Measurements from ENCODE around the gene TMEM62. TPM values are rescaled to one million over a fixed set of nuclear protein-coding genes. Genes with fewer than 3 reads are reported as not detected.
"Not testable (repeated sequence)": the region's sequence is repeated elsewhere in the genome, so short reads cannot be mapped to it uniquely, and the experiment has no call there.

TMEM62 gene
- total RNA-seq, 2 experiments from 2014 or later = 11.3 to 12.7 TPM

DNA sequence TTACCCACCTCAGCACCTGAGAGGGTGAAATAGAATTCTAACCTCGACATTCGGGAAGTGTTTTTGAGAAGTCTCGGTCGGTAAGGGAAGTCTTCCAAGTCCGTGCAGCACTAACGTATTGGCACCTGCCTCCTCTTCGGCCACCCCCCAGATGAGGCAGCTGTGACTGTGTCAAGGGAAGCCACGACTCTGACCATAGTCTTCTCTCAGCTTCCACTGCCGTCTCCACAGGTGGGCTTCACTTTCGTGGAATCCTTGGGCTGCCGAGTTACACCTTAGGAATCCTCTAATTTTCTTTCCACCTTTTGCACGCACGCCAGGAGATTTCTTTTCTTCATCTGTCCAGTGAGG is 52.6 kb downstream of the TMEM62 start:
- Mint-ChIP-seq H3K27me3 (no peaks in the 10 kb centered on the region), H3K9me3 (no peaks in the 10 kb centered on the region), H3K4me1 (ENCODE audit: low read depth) (peaks cover 24% of the 10 kb centered on the region), H3K36me3 (peaks cover 12% of the 10 kb centered on the region), H3K4me3 (peak overlapping the region; percentile 91), H3K27ac (peak overlapping the region; percentile 86)
- DNase-seq = no peak
- intact Hi-C loops (cut with micrococcal nuclease) = loop anchor here (5.0 to 10.0 kb wide), 2 partner anchors 54 to 611 kb away; partner anchors contain the start of genes STARD9 and TMEM62
- ChIA-PET CTCF (interaction anchor here (0.9 to 2.2 kb wide), 6 partner anchors 11 to 173 kb away, joined by 3 to 14 read pairs (median 4); no protein-coding TSS in a partner anchor), POLR2A (interaction anchor here (0.6 to 1.0 kb wide), 2 partner anchors 80 to 318 kb away, joined by 3 read pairs; partner anchors contain the start of gene UBR1)

DNA sequence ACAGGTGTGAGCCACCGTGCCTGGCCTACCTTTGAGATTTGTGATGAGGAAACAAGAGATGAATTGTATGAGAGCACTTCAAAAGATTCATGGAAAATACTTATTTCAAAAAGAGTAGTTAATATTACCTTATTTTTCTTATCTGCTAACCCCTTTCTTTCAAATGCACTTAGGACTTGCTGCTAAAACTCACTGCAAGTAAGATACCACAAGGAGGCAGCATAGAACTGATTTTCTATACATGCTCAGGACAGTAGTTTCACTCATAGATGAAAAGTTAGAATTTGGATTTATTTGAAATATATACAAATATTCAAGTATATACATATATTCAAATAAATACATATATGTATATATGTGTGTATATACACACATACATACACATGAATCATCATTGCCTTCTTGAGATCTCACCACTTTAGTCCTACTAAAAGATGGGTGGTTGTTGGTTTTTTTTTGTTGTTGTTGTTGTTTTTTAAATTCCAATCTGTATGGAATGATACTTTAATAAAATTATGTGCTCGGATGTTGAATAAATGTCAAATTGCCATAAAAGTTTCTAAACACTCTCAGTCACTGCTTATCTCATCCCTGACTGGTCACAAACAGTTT is 54.3 kb downstream of the TMEM62 start:
- Mint-ChIP-seq H3K27me3 (no peaks in the 10 kb centered on the region), H3K4me1 (ENCODE audit: low read depth) (peaks cover 21% of the 10 kb centered on the region), H3K36me3 (peaks cover 16% of the 10 kb centered on the region), H3K9me3 (no peaks in the 10 kb centered on the region), H3K27ac (no peak overlapping the region), H3K4me3 (no peak overlapping the region)
- no peak for DNase-seq
- intact Hi-C loops (cut with micrococcal nuclease) = loop anchor here (1.0 to 10.0 kb wide), 3 partner anchors 55 to 613 kb away; partner anchors contain the start of genes STARD9 and TMEM62
- POLR2A ChIA-PET = no interaction called here
- CTCF ChIA-PET = interaction anchor here (1.0 to 2.2 kb wide), 2 partner anchors 17 to 37 kb away, joined by 4 to 14 read pairs; no protein-coding TSS in a partner anchor

DNA sequence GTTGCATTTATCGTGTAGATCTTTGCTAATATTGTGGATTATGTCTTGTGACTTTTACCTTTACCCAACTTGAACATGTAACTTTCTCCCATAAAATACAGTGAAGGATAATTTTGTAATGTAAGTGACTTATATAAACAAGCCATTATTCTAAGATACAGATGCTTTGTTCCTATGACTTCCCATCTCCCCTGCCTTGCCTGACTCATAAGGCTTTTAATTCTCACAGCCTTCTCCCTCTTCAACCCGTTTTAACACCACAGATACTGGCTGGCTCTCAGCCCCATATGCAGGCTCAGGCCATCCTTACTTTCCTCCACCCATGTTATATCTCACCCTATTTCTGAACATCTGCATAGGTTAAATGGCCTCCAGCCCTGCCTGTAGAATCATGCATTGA is 55.9 kb downstream of the TMEM62 start:
- Mint-ChIP-seq H3K4me1 (ENCODE audit: low read depth) (peaks cover 21% of the 10 kb centered on the region), H3K27me3 (no peaks in the 10 kb centered on the region), H3K27ac (no peak overlapping the region), H3K4me3 (no peak overlapping the region), H3K9me3 (no peaks in the 10 kb centered on the region), H3K36me3 (peaks cover 26% of the 10 kb centered on the region)
- no peak for DNase-seq
- intact Hi-C loops (cut with micrococcal nuclease) = loop anchor here (5.0 to 10.0 kb wide), 2 partner anchors 57 to 614 kb away; partner anchors contain the start of genes STARD9 and TMEM62
- ChIA-PET POLR2A (no interaction called here), CTCF (interaction anchor here (1.0 to 6.8 kb wide), 2 partner anchors 15 to 96 kb away, joined by 6 to 46 read pairs; no protein-coding TSS in a partner anchor)

DNA sequence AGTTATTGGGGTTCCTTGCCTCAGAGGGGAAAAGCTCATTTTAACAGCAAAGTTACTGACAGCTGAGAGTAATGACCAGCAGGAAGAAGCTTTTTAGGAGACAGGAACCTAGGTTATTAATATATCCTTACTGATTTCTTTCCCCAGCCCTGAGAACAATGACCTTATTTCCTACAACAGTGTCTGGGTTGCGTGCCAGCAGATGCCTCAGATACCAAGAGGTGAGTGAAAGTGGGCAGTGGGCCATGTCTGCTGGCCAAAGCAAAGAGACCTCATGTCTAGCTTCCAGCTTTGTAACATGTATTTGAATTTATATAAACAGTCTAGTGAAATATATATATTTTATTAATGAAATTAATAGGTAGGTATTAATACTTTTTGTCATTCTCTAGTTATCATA is 56.8 kb downstream of the TMEM62 start:
- CTCF ChIA-PET = interaction anchor here (0.9 to 6.8 kb wide), 3 partner anchors 14 to 35 kb away, joined by 3 to 46 read pairs (median 4); no protein-coding TSS in a partner anchor
- intact Hi-C loops (cut with micrococcal nuclease) = no loop called here
- DNase-seq = no peak
- Mint-ChIP-seq H3K9me3 (no peaks in the 10 kb centered on the region), H3K4me1 (ENCODE audit: low read depth) (peaks cover 18% of the 10 kb centered on the region), H3K27me3 (no peaks in the 10 kb centered on the region), H3K4me3 (no peak overlapping the region), H3K36me3 (peaks cover 31% of the 10 kb centered on the region), H3K27ac (no peak overlapping the region)
- POLR2A ChIA-PET = no interaction called here

DNA sequence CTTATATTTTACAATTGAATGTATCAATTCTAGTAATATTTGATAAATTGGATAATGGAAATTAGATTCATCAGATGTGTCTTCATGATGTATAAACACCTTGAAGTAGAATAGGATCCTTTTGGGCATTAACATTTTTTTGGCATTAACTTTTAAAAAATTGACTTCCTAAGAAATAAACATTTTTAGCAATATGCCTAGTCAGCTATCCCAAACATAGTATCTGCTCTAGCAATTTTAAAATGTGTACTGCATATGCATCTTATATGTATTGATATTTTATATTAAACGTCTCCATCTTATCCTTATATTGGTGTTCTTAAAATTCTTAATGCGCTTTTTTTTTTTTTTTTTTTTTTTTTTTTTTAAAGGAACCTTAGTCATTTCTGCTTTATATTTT is 60.3 kb downstream of the TMEM62 start:
- intact Hi-C loops (cut with micrococcal nuclease) = no loop called here
- Mint-ChIP-seq H3K27me3 (no peaks in the 10 kb centered on the region), H3K36me3 (peaks cover 52% of the 10 kb centered on the region)

DNA sequence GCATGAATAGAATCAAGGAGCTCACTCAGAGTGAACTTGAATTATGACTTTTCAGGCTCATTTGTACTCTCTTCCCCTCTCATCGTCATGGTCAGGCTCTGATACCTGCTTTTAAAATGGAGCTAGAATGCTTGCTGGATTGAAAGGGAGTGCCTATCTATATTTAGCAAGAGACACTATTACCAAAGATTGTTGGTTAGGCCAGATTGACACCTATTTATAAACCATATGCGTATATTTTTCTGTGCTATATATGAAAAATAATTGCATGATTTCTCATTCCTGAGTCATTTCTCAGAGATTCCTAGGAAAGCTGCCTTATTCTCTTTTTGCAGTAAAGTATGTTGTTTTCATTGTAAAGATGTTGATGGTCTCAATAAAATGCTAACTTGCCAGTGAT is 61.4 kb downstream of the TMEM62 start:
- intact Hi-C loops (cut with micrococcal nuclease) = no loop called here
- Mint-ChIP-seq H3K9me3 (peaks cover 7% of the 10 kb centered on the region), H3K4me3 (no peak overlapping the region), H3K27ac (no peak overlapping the region), H3K27me3 (no peaks in the 10 kb centered on the region), H3K36me3 (peaks cover 50% of the 10 kb centered on the region), H3K4me1 (ENCODE audit: low read depth) (peaks cover 1% of the 10 kb centered on the region)
- POLR2A ChIA-PET = no interaction called here
- CTCF ChIA-PET = interaction anchor here (2.4 to 6.8 kb wide), 2 partner anchors 9 to 91 kb away, joined by 8 to 46 read pairs; no protein-coding TSS in a partner anchor
- no peak for DNase-seq

More for the DNA sequence above, 60.3 kb downstream of the TMEM62 start:
- POLR2A ChIA-PET = no interaction called here
- Mint-ChIP-seq H3K27ac (no peak overlapping the region), H3K4me3 (no peak overlapping the region), H3K9me3 (peaks cover 7% of the 10 kb centered on the region), H3K4me1 (ENCODE audit: low read depth) (peaks cover under 1% of the 10 kb centered on the region)
- CTCF ChIA-PET = interaction anchor here (2.0 to 6.8 kb wide), 2 partner anchors 10 to 32 kb away, joined by 7 to 46 read pairs; no protein-coding TSS in a partner anchor
- DNase-seq = no peak

DNA sequence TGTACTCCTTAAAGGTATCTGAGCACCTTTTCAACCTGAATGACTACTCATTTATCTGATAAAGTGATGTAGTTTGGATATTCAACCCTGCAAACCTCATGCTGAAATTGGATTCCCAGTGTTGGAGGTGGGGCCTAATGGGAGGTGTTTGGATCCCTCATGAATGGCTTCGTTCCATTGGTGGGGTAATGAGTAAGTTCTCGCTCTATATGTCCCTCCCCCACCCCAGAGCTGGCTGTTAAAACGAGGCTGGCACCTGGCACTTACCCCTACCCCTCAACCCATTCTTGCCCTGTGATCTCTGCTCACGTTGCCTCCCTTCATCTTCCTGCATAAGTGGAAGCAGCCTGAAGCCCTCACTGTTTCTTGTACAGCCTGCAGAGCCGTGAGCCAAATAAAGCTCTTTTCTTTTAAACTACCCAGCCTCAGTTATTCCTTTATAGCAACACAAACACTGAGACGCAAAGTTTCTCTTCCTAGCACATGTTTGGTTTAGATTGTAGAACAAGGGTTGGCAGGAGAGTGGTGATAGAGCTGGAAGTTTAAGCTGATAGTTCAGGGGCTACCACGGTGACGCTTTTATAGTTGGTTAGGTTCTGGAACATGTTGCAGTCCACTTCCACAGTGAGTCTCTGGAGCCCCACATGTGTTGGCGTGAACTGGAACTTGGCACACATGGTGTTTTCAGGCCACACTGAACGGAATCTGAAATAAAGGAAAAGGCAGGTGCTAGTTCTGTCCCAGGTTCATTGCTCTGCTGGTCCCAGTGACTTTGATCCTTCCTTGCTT is 63.6 kb downstream of the TMEM62 start:
- peaks cover 7% of the 10 kb centered on the region for H3K9me3 Mint-ChIP-seq
- no peak for DNase-seq
- ChIA-PET POLR2A (no interaction called here), CTCF (interaction anchor here (1.0 to 1.5 kb wide), 2 partner anchors 11 to 28 kb away, joined by 3 read pairs; partner anchors contain the start of gene CCNDBP1)
- intact Hi-C loops (cut with micrococcal nuclease) = no loop called here
- no peaks in the 10 kb centered on the region for H3K27me3 Mint-ChIP-seq
- peaks cover 2% of the 10 kb centered on the region for H3K4me1 Mint-ChIP-seq (ENCODE audit: low read depth)
- H3K4me3 Mint-ChIP-seq = no peak overlapping the region
- H3K36me3 Mint-ChIP-seq = peaks cover 40% of the 10 kb centered on the region
- H3K27ac Mint-ChIP-seq = no peak overlapping the region

DNA sequence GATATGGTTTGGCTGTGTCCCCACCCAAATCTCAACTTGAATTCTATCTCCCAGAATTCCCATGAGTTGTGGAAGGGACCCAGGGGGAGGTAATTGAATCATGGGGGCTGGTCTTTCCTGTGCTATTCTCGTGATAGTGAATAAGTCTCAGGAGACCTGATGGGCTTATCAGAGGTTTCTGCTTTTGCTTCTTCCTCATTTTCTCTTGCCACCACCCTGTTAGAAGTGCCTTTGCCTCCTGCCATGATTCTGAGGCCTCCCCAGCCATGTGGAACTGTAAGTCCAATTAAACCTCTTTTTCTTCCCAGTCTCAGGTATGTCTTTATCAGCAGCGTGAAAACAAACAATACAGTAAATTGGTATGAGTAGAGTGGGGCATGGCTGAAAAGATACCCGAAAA is 64.4 kb downstream of the TMEM62 start:
- H3K27ac Mint-ChIP-seq; H3K9me3 Mint-ChIP-seq; POLR2A ChIA-PET; DNase-seq; H3K4me1 Mint-ChIP-seq (ENCODE audit: low read depth); H3K4me3 Mint-ChIP-seq; H3K27me3 Mint-ChIP-seq; intact Hi-C loops (cut with micrococcal nuclease): not testable (repeated sequence)
- peaks cover 35% of the 10 kb centered on the region for H3K36me3 Mint-ChIP-seq
- CTCF ChIA-PET = interaction anchor here (1.0 kb wide), 1 partner anchor 27 kb away, joined by 3 read pairs; no protein-coding TSS in a partner anchor

DNA sequence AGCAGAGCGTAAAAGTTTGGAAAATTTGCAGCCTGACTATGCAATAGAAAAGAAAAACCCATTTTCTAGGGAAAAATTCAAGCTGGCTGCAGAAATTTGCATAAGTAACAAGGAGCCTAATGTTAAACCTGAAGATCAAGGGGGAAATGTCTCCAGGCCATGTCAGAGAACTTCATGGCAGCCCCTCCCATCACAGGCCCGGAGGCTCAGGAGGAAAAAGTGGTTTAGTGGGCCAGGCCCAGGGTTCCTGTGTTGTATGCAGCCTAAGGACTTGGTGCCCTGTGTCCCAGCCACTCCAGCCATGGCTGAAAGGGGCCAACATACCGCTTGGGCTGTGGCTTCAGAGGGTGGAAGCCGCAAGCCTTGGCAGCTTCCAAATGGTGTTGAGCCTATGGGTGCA is 65.2 kb downstream of the TMEM62 start:
- intact Hi-C loops (cut with micrococcal nuclease); POLR2A ChIA-PET: not testable (repeated sequence)

DNA sequence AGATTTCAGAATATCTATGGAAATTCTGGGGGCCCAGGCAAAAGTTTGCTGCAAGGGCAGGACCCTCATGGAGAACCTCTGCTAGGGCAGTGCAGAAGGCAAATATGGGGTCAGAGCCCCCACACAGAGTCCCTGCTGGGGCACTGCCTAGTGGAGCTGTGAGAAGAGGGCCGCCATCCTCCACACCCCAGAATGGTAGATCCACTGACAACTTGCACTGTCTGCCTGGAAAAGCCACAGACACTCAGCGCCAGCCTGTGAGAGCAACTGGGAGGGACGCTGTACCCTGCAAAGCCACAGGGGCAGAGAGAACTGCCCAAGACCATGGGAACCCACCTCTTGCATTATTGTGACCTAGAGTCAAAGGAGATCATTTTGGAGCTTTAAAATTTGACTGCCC is 65.6 kb downstream of the TMEM62 start:
- intact Hi-C loops (cut with micrococcal nuclease) = no loop called here
- ChIA-PET POLR2A (no interaction called here), CTCF (interaction anchor here (1.7 kb wide), 1 partner anchor 86 kb away, joined by 4 read pairs; no protein-coding TSS in a partner anchor)
- Mint-ChIP-seq H3K27ac (no peak overlapping the region), H3K27me3 (no peaks in the 10 kb centered on the region), H3K4me3 (no peak overlapping the region), H3K36me3 (peaks cover 28% of the 10 kb centered on the region), H3K4me1 (ENCODE audit: low read depth) (peaks cover 2% of the 10 kb centered on the region), H3K9me3 (peaks cover 7% of the 10 kb centered on the region)
- DNase-seq = no peak

More for the DNA sequence above, 65.2 kb downstream of the TMEM62 start:
- DNase-seq; H3K9me3 Mint-ChIP-seq; H3K4me3 Mint-ChIP-seq; H3K27ac Mint-ChIP-seq; CTCF ChIA-PET; H3K27me3 Mint-ChIP-seq; H3K4me1 Mint-ChIP-seq (ENCODE audit: low read depth): not testable (repeated sequence)
- H3K36me3 Mint-ChIP-seq = peaks cover 28% of the 10 kb centered on the region

DNA sequence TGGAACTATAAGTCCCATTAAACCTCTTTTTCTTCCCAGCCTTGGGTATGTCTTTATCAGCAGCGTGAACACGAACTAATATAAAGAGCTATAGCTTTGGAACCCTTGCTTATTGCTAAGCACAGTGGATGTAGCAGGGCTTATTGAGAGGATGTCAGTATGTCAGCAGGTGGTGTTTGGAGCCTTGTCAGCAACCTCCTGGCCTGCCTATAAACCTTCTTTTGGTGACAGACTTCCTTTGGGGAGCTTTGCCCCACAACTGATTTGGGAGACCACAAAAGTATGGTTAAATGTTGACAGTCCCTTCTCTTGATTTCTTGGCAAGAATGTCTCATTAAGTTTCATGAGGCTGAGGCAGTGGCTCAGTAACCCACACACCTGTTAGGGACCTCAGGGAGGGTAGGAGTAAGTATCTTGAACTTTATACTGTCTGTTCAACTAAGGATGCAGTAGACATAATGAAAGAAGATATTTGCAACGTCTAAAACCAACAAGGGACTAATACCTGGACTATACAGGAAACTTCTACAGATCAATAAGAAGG is 66.6 kb downstream of the TMEM62 start:
- ChIA-PET CTCF (interaction anchor here (1.7 kb wide), 1 partner anchor 85 kb away, joined by 4 read pairs; no protein-coding TSS in a partner anchor), POLR2A (no interaction called here)
- no peak for DNase-seq
- Mint-ChIP-seq H3K4me3 (no peak overlapping the region), H3K27me3 (no peaks in the 10 kb centered on the region), H3K36me3 (peaks cover 21% of the 10 kb centered on the region), H3K27ac (no peak overlapping the region), H3K4me1 (ENCODE audit: low read depth) (peaks cover 2% of the 10 kb centered on the region), H3K9me3 (peaks cover 7% of the 10 kb centered on the region)
- intact Hi-C loops (cut with micrococcal nuclease) = no loop called here
